Vagina (tissue), 2 donors: ENCODE data around the gene CDH13. TPM values are rescaled to one million over a fixed set of nuclear protein-coding genes. Genes with fewer than 3 reads are reported as not detected.

Source experiments
- DNase-seq, 2 donors: peaks; one replicate each; pipeline ENCODE4 v3.0.0-alpha.2; 2017; ENCODE audit errors: extremely low spot score in 2 of 2
- H3K27ac ChIP-seq: fragments of 200-600 bp; sonication (generic); one replicate; pipeline ENCODE4 v1.5.1; 2019
- H3K27me3 ChIP-seq: fragments of 200-600 bp; sonication (generic); one replicate; pipeline ENCODE4 v1.5.1; 2019
- H3K36me3 ChIP-seq, 2 donors: fragments of 200-600 bp; sonication (generic); one replicate each; pipeline ENCODE4 v1.5.1; 2017 to 2019
- H3K4me1 ChIP-seq: fragments of 200-600 bp; sonication (generic); one replicate; pipeline ENCODE4 v1.5.1; 2019
- H3K4me3 ChIP-seq, 2 donors: fragments of 200-600 bp; sonication (generic); 1 replicate in 1 of 2; 2 replicates in 1 of 2; pipeline ENCODE4 v1.5.1; 2016 to 2019
- H3K9me3 ChIP-seq: fragments of 200-600 bp; sonication (generic); one replicate; pipeline ENCODE4 v1.5.1; 2019
- POLR2A ChIP-seq, 2 donors: fragments of 450-650 bp; IDR thresholded peaks; one replicate each; pipeline ENCODE4 v1.6.1; 2017; ENCODE audit warnings: antibody characterized with exemption in 2 of 2, mild to moderate bottlenecking in 2 of 2, moderate library complexity in 2 of 2
- POLR2AphosphoS5 ChIP-seq, 2 donors: sonication (generic); formaldehyde crosslinking; IDR thresholded peaks; one replicate each; pipeline ENCODE4 v1.9.0; 2017; ENCODE audit warnings: antibody characterized with exemption in 2 of 2, mild to moderate bottlenecking in 2 of 2, low read depth in 1 of 2; ENCODE audit not compliant: insufficient read depth in 1 of 2
- intact Hi-C: fragments of 100-400 bp; cut with DNase I; formaldehyde crosslinking; loops from one replicate; pipeline ENCODE4 v1.15.1; 2023
- total RNA-seq: library from RNA; depleted of rRNA; stranded (reverse); fragments of >200 nt; gene quantifications from one replicate; pipeline ENCODE4 v1.2.3, GENCODE V29; 2016
- TF ChIP-seq, protein P1 (sequence below), 3 experiments: fragments of 450-650 bp in 2 of 3; fragments of 200-600 bp in 1 of 3; sonication (generic) in 1 of 3; IDR thresholded peaks; one replicate each; pipeline ENCODE4 v1.5.1; 2017 to 2019; ENCODE audit warnings: antibody characterized with exemption in 3 of 3, mild to moderate bottlenecking in 2 of 3, moderate library complexity in 2 of 3

CDH13 gene
- total RNA-seq, 1 donor from 2014 or later, result 123 TPM

DNA sequence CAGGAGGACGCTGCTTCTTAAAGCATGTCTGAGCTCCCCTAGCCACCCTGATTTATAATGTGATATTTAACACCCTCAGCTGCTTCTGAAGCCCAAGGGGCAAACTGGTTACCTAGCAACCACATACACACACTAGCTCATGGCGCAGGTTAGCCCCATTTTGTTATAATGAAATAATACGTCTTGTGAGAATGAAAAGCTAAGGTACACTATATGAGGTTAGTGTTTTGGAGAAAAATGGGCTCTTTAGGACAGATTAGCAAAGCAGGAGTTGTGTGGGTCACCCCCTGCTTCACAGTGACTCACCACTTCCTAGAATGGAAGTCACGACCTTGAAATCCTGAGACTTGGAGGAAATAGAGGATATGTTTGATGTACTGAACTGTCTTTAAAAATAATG is 776.2 kb downstream of the CDH13 start:
- Histone ChIP-seq H3K4me3 (no peak overlapping the region), H3K27ac (no peak overlapping the region), H3K27me3 (no peaks in the 10 kb centered on the region), H3K4me1 (no peaks in the 10 kb centered on the region), H3K36me3 (no peaks in the 10 kb centered on the region), H3K9me3 (no peaks in the 10 kb centered on the region)
- intact Hi-C loops, result no loop called here
- no peak for TF ChIP-seq POLR2AphosphoS5 (IDR thresholded peaks at IDR 0.05; ENCODE audit: insufficient read depth in 1 of 2, low read depth in 1 of 2)
- TF ChIP-seq, protein P1, sequence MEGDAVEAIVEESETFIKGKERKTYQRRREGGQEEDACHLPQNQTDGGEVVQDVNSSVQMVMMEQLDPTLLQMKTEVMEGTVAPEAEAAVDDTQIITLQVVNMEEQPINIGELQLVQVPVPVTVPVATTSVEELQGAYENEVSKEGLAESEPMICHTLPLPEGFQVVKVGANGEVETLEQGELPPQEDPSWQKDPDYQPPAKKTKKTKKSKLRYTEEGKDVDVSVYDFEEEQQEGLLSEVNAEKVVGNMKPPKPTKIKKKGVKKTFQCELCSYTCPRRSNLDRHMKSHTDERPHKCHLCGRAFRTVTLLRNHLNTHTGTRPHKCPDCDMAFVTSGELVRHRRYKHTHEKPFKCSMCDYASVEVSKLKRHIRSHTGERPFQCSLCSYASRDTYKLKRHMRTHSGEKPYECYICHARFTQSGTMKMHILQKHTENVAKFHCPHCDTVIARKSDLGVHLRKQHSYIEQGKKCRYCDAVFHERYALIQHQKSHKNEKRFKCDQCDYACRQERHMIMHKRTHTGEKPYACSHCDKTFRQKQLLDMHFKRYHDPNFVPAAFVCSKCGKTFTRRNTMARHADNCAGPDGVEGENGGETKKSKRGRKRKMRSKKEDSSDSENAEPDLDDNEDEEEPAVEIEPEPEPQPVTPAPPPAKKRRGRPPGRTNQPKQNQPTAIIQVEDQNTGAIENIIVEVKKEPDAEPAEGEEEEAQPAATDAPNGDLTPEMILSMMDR (IDR thresholded peaks at IDR 0.05), result no peak
- TF ChIP-seq POLR2A (IDR thresholded peaks at IDR 0.05), result no peak
- no peak for DNase-seq

DNA sequence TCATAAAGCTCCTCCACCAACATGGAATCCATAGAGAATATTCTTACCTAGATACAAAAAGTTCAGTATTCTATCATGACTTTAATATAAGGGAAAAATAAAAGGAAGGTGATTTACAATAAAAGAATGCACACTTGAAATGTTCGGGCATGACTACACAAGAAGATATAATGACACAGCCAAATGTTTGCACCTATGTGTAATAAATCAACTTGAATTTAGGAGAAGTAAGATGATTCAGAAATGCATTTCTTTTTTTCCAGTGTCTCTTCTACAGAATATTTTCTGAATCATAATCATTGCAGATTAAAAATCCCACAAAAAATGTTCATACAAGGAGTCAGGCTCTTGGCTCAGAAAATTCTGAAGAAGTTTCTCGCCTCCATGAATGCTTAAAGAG is 777.0 kb downstream of the CDH13 start:
- H3K27me3 ChIP-seq, result no peaks in the 10 kb centered on the region
- H3K4me1 ChIP-seq, result no peaks in the 10 kb centered on the region
- DNase-seq, result no peak
- H3K27ac ChIP-seq, result no peak overlapping the region
- no peak overlapping the region for H3K4me3 ChIP-seq
- TF ChIP-seq POLR2A (IDR thresholded peaks at IDR 0.05) (no peak), POLR2AphosphoS5 (IDR thresholded peaks at IDR 0.05; ENCODE audit: insufficient read depth in 1 of 2, low read depth in 1 of 2) (no peak)
- TF ChIP-seq, protein P1 (IDR thresholded peaks at IDR 0.05), result no peak
- intact Hi-C loops, result no loop called here
- H3K9me3 ChIP-seq, result no peaks in the 10 kb centered on the region
- H3K36me3 ChIP-seq, result no peaks in the 10 kb centered on the region

DNA sequence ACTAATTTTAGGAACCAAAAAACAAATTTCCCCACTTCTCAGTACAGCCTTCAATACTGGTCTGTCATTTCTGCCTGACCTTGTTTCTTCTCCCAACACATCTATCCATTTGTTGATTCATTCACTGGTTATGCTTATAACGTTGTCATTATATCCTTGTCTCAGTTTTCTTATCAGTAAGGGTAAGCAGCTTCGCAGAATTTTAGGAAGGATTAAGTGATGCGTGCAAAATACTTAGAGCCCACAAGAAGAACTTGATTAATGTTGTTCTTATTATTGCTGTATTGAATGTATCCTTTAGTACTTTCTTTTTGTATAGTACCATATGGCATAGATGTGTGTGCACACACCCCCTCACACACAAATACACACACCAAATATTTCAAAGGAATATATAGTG is 777.5 kb downstream of the CDH13 start:
- H3K4me3 ChIP-seq, result no peak overlapping the region
- no peaks in the 10 kb centered on the region for H3K4me1 ChIP-seq
- no peaks in the 10 kb centered on the region for H3K36me3 ChIP-seq
- H3K27ac ChIP-seq, result no peak overlapping the region
- intact Hi-C loops, result no loop called here
- DNase-seq, result no peak
- no peaks in the 10 kb centered on the region for H3K27me3 ChIP-seq
- H3K9me3 ChIP-seq, result no peaks in the 10 kb centered on the region
- TF ChIP-seq POLR2A (IDR thresholded peaks at IDR 0.05) (no peak), POLR2AphosphoS5 (IDR thresholded peaks at IDR 0.05; ENCODE audit: insufficient read depth in 1 of 2, low read depth in 1 of 2) (no peak)
- TF ChIP-seq, protein P1 (IDR thresholded peaks at IDR 0.05), result no peak

DNA sequence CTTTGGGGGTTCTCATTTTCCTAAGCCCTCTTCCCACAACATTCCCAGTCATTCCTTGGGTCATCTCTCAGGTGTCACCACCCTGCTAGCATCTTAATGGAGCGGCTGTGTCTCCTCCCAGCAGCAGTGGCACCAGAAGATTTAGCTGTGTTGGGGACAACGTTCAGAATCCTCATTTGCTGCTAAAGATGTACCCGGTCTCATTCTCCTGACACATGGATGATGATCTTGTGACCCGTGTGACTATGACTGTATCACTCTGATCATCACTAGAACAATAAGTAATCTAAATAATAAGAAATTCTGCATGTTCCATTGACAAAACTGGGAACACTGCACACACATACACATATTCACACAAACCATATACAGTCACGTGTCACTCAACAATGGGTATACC is 781.2 kb downstream of the CDH13 start:
- no peak overlapping the region for H3K4me3 ChIP-seq
- H3K27me3 ChIP-seq, result no peaks in the 10 kb centered on the region
- H3K4me1 ChIP-seq, result no peaks in the 10 kb centered on the region
- no peak for DNase-seq
- H3K27ac ChIP-seq, result no peak overlapping the region
- no peaks in the 10 kb centered on the region for H3K9me3 ChIP-seq
- H3K36me3 ChIP-seq, result no peaks in the 10 kb centered on the region
- intact Hi-C loops, result no loop called here
- TF ChIP-seq, protein P1 (IDR thresholded peaks at IDR 0.05), result no peak
- no peak for TF ChIP-seq POLR2A (IDR thresholded peaks at IDR 0.05)
- TF ChIP-seq POLR2AphosphoS5 (IDR thresholded peaks at IDR 0.05; ENCODE audit: insufficient read depth in 1 of 2, low read depth in 1 of 2), result no peak

- Histone ChIP-seq H3K4me3 (no peak overlapping the region), H3K27ac (no peak overlapping the region), H3K4me1 (no peaks in the 10 kb centered on the region), H3K9me3 (no peaks in the 10 kb centered on the region), H3K27me3 (no peaks in the 10 kb centered on the region), H3K36me3 (no peaks in the 10 kb centered on the region)
- DNase-seq, result no peak
- intact Hi-C loops, result no loop called here
- TF ChIP-seq, protein P1 (IDR thresholded peaks at IDR 0.05), result no peak
- TF ChIP-seq POLR2AphosphoS5 (IDR thresholded peaks at IDR 0.05; ENCODE audit: insufficient read depth in 1 of 2, low read depth in 1 of 2), result no peak
- TF ChIP-seq POLR2A (IDR thresholded peaks at IDR 0.05), result no peak
These were observed 782.6 kb downstream of the CDH13 start for GRCh38 chr16:83409347-83409746.
